Activated CD8-positive, alpha-beta memory T cell treated with anti-CD3 and anti-CD28 coated beads, Interleukin-2, amount 50 U/mL, for 1 hour (primary cell): ENCODE data around the gene LLPH.
"Not testable (repeated sequence)": the region's sequence is repeated elsewhere in the genome, so short reads cannot be mapped to it uniquely, and the experiment has no call there.

Source experiments
- DNase-seq: peaks from one replicate; pipeline ENCODE4 v3.0.0-alpha.2; 2020; ENCODE audit errors: extremely low read depth

LLPH gene

DNA sequence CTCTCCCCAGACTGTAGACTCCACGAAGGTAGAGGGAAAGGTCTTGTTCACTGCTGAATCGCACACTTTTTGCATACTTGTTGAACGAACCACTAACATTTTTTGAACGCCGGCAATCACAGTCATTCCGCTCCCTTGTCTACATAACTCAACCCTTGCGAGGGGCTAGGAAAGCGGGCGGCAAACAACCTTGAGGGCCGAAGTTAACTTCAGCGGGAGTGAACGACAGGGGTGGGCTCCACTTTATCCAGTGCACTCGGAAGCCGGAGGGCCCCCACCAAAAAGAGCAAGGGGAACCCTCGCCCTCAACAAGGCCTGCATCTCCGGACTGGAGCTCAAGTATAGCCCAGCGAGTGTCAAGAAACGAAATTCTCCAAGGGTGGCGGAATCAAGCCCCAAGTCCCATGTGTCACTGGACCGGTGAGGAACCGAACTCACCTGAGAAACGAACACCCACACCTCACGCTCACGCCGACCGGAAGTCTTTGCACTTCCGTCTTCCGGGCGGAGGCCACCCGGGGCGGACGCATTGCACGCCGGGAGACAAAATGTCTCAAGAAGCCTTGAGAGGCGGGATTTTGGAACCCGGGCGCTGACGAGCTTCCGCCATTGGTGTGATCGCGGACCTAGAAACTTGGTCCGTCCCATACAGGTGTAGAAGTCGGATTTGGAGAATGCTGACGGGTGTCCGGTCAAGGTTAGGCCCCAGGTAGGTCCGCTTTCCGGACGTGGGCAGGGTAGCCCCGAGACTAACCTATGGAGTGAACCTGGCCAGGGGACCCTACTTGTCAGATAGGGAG is at the start of gene LLPH:
LLPH (minus strand) TSS at position 484 of the 800 bp plus-strand sequence. CDS start 1,644 bp downstream, outside the sequence.
- peak; percentile 62 for DNase-seq

DNA sequence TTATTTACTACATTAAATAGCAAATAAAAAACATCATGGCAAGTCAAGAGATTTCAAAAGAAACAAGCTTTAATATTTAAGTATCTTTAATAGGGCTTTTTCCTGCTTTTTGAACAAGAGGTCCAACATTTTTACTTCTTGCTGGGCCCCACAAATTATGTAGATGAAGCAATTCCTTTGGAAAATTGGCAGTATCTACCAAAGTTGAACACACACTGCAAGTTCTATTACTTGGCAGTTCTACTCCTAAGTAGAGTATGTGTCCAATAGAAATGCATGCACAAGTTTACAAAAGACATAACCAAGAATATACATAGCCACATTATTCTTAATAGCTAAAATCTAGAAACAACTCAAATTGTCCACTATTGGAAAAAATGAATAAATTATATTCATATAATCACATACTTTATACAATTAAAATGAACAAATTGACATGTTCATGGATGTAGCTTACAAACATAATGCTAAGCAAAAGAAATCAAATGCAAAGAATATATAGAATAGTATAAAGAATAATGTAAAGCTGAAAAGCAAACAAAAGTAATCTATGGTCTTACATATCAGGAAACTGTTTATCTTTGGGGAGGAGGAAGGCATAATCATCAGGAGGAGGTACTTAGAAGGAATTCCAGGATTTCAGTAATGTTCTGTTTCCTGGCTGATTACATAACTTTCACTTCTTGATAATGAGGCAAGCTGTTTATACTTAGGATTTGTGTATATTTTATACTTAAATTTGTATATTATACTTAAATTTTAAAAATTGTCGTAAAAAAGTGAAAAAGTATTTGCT is 45.8 kb upstream of the LLPH start:
- no peak for DNase-seq

DNA sequence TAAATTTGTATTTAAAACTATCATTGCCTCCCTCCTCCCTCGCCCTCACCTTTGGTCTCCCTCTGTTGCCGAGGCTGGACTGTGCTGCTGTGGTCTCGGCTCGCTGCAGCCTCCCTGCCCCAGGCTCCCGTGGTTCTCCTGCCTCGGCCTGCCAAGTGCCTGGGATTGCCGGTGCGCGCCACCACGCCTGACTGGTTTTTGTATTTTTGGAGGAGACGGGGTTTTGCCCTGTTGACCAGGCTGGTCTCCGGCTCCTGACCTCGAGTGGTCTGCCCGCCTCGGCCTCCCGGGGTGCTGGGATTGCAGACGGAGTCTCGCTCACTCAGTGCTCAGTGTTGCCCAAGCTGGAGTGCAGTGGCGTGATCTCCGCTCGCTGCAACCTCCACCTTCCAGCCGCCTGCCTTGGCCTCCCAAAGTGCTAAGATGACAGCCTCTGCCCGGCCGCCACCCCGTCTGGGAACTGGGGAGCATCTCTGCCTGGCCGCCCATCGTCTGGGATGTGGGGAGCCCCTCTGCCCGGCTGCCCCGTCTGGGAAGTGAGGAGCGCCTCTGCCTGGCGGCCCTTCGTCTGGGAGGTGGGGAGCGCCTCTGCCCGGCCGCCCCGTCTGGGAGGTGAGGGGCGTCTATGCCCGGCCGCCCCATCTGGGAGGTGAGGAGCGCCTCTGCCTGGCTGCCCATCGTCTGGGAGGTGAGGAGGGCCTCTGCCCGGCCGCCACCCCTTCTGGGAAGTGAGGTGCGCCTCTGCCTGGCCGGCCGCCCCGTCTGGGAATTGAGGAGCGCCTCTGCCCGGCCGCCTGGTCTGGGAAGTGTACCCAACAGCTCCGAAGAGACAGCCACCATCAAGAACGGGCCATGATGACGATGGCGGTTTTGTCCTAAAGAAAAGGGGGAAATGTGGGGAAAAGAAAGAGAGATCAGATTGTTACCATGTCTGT is 44.1 kb upstream of the LLPH start:
- not testable (repeated sequence) for DNase-seq

DNA sequence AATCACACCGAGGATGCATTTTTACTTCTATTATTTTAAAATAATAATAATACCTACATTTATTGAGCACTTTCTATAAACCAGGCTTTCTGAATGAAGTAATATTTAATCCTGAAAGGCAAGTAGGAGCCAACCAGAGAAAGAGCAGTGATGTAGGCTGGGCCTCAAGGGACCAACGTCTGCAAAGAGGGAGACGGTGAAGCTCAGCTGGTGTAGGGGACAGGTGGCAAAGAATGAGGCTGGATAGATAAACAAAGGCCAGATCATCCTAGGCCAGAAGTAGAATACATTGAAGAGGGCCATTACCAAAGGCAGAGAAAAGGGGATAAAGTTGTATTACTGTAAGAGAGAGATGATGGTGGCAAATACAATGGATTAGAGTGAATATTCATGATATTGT is 40.1 kb upstream of the LLPH start:
- DNase-seq: no peak

DNA sequence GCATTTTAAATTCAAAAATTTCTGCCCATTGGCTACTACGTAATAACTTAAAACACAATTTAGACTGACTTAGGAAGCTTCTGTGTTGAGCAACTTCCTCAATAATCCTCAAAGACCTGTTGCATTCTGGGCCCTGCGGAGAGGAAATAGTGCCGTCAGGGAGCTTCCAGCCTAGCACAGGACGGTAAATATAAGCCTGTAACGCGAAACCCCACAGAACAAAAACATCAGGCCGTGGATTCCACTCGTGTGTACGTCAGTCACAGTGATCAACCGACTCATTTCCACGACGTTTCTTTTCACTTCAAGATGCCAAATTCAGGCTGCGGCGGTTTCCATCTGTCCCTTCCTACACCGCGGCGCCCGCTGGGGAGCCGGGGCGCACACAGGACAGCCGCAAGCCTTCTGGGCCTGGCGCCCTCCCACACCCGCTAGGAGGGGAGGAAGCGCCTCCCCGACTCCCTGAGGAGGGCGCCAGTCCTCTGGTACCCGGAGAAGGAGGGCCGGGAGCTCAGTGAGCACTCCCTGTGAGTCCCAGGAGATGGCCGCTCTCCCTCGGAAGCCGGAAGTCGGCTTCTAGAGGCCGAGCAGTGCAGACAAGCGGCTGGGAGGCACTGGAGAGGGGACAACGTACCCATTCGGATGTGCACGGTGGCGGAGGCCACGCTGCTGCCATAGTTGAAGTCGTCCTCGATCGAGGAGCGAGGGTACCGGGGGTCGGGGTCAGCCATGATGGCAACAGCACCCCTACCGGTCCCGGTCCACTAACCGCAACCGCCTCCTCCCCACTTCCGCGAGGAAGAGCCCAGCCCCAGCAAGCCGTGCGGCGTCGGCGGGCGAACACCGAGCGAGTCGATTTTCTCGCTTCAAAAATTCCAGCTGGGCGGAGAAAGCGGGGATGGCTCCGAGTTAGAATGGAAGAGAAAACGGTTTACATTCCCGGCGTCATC is 38.9 kb upstream of the LLPH start, which contains the start of gene TMBIM4:
TMBIM4 (minus strand) TSS at position 776 of the 950 bp plus-strand sequence; CDS start at position 731, 45 bp downstream.
- DNase-seq: peak; percentile 62

DNA sequence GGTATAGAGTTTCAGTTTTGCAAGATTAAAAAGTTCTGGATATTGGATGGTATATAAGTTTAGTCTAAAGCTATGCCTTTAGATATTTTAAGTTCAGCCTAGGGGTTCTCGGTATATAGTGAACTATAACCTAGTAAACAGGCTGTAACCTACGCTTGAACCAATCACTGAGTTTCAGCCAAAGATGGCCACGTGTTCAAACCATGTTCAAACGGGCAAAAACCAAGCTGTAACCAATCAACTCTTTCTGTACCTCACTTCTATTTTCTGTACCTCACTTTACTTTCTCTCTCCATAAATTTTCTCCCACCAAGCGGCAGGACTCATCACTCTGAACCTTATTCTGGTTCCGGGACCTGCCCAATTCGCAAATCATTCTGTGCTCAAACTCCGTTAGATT is 37.9 kb upstream of the LLPH start:
- no peak for DNase-seq

DNA sequence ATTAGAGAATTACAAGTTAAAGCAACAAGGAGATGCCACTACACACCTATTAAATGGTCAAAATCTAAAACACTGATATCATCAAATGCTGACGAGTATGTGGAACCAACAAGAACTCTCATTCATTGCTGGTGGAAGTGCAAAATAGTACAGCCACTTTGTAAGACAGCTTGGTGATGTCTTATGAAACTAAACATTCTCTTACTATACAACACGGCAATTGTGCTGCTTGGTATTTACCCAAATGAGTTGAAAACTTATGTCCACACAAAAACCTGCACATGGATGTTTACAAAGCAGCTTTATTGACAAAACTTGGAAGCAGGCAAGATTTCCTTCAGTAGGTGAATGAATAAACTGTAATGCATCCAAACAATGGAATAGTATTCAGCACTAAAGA is 36.0 kb upstream of the LLPH start:
- no peak for DNase-seq

DNA sequence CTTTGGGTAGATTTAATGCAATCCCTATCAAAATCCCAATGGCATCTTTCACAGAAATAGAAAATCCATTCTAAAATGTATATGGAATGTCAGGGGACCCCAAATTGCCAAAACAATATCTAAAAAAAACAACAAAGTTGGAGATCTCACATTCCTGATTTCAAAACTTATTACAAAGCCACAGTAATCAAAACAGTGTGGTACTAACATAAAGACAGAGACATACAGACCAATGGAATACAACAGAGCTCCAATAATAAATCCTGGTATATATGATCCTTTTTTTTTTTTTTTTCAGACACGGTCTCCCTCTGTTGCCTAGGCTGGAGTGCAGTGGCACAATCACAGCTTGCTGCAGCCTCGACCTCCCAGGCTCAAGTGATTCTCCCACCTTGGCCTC is 34.6 kb upstream of the LLPH start:
- DNase-seq: no peak

DNA sequence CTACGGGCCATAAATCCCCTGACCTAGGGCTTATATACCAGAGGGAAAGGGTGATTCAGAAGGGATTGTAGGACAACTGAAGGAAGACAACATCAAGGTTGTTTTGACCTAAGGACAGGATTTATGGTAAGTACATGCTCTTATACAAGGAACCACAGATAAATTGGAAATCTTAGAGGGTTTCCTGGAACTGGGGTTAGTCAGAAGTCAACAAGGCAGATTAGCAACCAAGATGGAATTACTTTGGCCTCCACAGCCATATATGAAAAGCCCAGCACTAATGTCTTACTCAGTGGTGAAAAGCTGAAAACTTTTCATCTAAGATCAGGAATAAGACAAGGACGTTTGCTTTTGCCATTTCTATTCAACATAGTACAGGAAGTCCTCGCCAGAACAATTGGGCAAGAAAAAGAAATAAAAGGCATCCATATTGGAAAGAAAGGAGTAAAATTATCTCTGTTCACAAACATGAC is 33.8 kb upstream of the LLPH start:
- DNase-seq: no peak

DNA sequence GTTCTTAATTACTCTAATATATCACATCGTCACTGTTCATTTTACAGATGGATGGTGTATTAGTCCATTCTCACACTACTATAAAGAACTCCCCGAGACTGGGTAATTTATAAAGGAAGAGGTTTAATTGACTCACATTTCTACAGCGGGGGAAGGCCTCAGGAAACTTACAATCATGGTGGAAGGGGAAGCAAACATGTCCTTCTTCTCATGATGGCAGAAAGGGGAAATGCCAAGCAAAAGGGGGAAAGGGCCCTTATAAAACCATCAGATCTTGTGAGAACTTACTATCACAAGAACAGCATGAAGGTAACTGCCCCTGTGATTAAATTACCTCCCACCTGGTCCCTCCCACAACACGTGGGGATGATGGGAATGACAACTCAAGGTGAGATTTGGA is 32.7 kb upstream of the LLPH start:
- DNase-seq: no peak

DNA sequence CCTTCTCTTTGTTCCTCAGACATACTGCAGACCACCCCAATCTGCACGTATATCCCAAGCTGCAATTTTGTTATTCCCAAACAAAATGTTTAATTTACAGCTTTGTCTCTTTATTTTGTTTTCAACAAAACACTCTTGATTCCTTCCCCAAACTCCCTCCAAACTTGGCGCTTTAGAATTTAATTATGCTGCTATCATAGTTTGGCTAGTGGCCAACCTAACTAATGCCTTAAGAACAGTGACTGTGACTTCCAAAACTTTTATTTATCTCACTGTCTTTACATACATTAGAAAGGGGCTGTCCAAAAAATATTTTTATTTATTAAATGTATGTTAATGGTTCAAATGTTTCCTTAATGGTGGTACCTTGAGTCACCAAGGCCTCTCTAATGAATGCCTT is 32.2 kb upstream of the LLPH start:
- DNase-seq: no peak

DNA sequence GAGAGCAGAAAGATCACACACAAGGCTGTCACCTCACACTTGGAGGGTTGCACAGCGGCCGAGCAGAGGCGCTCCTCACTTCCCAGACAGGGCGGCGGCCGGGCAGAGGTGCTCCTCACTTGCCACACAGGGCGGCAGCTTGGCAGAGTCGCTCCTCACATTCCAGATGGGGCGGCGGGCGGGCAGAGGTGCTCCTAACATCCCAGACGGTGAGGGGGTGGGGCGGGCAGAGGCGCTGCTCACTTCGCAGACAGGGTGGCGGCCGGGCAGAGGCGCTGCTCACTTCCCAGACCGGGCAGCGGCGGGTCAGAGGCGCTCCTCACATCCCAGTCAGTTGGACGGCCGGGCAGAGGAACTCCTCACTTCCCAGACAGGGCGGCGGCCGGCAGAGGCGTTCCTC is 30.2 kb upstream of the LLPH start:
- no peak for DNase-seq

DNA sequence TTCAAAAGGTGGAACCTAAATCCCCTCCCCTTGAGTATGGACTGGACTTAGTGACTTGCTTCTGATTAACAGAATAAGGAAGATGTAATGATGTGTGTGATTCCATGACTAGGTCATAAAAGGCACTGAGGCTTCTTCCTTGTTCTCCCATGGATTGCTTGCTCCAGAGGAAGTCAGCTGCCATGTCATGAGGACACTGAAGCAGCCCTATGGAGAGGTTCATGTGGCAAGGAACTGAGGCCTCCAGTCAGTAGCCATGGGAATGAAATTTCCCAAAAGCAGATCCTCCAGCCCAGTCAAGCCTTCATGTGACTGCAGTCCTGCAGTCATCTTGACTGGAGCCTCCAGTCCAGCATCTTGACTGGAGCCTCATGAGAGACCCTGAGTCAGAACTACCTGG is 28.6 kb upstream of the LLPH start:
- no peak for DNase-seq

DNA sequence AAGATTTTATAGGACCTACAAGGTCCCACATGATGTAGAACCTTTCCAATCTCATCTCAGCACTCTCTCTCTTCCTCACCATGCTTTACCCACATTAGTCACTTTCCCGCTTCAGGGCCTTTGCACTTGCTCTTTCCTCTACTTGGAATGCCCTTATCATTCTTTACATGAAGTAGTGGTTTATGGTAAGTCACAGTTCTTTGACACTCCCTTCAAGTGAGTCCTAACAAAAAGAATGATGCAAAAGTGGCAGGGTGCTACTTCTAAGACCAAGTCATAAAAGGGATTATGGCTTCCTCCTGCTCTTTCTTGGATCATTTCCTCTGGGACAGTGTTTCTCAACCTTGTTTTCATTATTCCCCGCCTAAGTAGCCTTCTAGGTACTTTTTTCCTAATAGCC is 26.1 kb upstream of the LLPH start:
- DNase-seq: no peak

DNA sequence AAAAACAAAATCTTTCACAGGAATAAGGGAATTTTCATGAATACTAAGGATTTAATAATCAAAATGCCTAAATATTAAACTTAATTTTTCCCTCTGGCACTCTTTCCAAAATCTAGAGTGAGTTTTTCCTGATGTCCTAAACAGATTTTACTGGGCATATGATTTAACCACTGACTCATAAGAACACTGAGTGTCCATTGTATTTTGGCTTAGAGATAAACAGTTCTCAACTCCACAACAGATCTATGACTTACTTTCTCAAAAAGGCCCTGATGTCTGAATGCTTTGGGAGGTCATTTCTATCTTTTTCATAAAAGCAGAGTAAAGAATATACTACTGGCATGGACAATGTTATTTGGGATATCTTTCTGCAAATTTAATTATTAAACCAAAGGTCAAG is 24.2 kb upstream of the LLPH start:
- DNase-seq: no peak

DNA sequence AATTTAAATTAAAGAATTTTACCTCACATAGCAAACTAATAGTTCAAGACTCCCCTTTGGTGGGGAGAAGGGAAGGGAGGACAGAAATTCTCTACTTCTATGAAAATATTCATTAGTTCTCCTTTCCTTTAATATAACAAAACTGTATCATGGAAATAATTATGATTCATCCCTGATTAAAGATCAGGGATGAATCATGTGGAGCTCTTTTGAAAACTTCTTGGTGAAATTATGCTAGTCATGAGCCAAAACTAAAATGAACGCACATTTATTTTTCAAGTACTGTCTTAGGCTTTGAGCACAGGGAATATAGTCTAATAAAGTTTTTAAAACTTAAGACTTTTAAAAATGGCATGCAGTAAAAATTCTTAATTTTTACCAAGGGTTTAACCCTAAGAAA is 22.2 kb upstream of the LLPH start:
- no peak for DNase-seq

DNA sequence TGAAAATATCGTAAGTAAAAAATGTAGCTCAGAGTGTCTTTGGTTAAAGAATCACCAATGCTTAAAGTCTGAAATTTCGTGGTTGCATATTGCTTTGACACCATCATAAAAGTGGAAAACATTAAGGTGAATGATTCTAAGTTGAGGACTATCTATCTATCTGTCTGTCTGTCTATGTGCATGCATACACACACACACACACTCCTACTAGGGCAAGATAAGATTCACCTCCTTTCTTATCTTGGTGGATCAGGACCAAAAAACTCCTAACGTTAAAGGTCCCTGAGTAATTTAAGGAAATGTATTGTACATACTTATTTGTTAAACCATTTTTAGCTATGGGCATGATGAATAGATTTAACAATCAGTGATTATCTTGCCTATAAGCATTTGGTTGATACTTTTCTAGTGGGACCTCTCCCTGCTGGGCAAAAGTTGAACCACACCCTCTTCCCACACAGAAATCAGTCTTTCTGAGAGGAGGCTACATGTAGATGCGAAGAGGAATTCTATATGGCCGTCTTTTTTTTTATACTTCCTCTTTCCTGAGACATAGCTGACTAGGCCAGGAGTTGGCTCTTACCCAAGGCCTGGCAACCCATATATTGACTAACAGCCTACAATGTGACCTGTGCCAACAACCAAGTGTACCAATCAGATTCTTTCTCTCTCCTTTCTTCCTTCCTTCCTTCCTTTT is 19.3 kb upstream of the LLPH start:
- no peak for DNase-seq

DNA sequence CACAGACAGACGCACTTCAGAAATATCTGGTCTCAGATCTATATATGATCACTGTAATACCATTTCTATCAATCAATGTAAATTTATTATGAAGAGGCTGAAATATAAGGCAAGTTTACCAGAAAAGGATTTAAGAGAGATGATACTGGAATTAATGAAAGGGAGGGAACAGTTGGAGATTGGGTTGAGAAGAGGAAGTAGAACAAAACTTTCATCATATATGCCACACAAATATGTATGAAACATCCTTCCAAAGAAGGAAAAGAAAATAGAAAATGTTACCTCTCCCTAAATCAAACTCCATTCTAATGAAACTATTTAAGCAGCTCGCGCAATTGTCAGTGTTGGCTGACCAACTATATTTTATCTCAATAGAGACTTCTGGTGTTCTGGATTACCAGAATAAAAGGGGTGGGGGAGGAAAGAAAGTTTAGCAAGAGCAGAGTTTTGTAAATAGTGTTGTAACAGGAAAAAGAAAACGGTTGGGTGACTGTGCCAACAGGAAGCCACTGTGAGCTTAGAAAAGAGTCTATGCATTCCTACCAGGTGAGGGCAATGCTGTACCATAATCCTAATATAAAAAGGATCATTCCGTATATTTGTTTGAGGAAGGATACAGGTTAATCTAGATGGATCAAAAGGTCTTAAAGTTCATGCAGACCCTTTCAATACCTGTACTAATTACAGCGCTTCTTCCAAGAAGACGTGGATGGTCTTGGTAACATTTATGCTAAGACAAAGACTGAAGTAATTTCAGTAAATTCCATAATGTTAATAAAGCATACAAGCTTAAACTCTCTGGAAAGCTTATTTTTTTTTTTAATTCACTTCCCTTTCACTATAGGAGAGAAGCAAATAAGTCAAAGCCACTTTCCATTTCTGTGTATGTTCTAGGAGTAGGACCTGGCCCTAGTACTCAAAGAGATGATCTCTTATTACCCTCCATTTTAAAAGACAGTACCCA is 14.5 kb upstream of the LLPH start:
- DNase-seq: no peak

DNA sequence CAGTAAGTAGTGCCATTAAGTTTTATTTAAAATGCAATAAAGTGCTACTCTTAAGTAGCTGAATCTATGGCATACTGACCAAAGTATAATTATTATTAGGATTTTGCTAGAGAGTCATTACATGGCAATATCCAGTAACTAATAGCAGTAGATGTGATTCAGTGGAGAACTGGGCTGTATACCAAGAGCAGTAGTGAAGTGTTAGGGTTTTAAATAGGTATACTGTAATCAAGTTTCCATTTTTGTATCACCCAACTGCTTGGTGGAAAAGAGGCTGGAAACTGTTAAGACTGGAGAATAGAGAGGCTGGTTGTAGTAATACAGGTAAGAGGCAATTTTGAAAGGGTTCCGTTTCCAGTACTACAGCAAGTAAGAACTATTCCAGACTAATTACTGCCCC is 13.3 kb upstream of the LLPH start:
- DNase-seq: no peak
